IMR-90 (cell line): Measurements from ENCODE around the gene AHR. TPM values are rescaled to one million over a fixed set of nuclear protein-coding genes. Genes with fewer than 3 reads are reported as not detected.

Experiments used
- ATAC-seq: fragments of 200-7000 bp; cut with Tn5 transposase; 2 replicates; pipeline ENCODE4 v1.9.1; 2020; ENCODE audit warnings: low read depth, mild to moderate bottlenecking, moderate library complexity
- BruUV-seq: library from RNA; stranded (reverse); fragments of 400-500 nt; replicated peaks from 2 replicates; lab custom pipeline; 2021; lab: Mats Ljungman, UMichigan
- CTCF ChIA-PET: fragments of 300-600 bp; formaldehyde crosslinking; extraction: SDS; loops from one replicate; lab custom pipeline; 2021; ENCODE audit warnings: antibody characterized with exemption; lab: Yijun Ruan, JAX
- POLR2A ChIA-PET: fragments of 300-600 bp; sonication (Branson Sonifier 250); formaldehyde crosslinking; loops from one replicate; lab custom pipeline; 2022; ENCODE audit warnings: antibody characterized with exemption; ENCODE audit not compliant: unreplicated experiment; lab: Charles Lee
- DNase-seq: peaks from one replicate; pipeline ENCODE4 v3.0.0; 2013
- H2AFZ ChIP-seq: replicated peaks from 2 replicates; pipeline ENCODE3; 2013; ENCODE audit warnings: low read length, mild to moderate bottlenecking; ENCODE audit not compliant: poor library complexity
- H2AK5ac ChIP-seq: 2 replicates; pipeline ENCODE4 v1.6.1; 2013; ENCODE audit warnings: low read depth, low read length, inconsistent platforms
- H2AK9ac ChIP-seq: replicated peaks from 2 replicates; pipeline ENCODE3; 2013; ENCODE audit warnings: mild to moderate bottlenecking, low read depth, low read length, moderate library complexity; ENCODE audit not compliant: poor library complexity
- H2BK120ac ChIP-seq: 2 replicates; pipeline ENCODE4 v1.6.1; 2013; ENCODE audit warnings: low read depth, low read length, inconsistent platforms
- H2BK15ac ChIP-seq: 3 replicates; pipeline ENCODE4 v1.6.1; 2013; ENCODE audit warnings: low read depth, low read length, inconsistent platforms
- H2BK20ac ChIP-seq: 2 replicates; pipeline ENCODE4 v1.6.1; 2013; ENCODE audit warnings: low read depth, mild to moderate bottlenecking, inconsistent platforms, low read length, moderate library complexity
- H2BK5ac ChIP-seq: 2 replicates; pipeline ENCODE4 v1.6.1; 2013; ENCODE audit warnings: mild to moderate bottlenecking, low read depth, low read length, inconsistent platforms; ENCODE audit not compliant: poor library complexity, severe bottlenecking
- H3K14ac ChIP-seq: replicated peaks from 2 replicates; pipeline ENCODE4 v1.6.1; 2013; ENCODE audit warnings: low read depth, low read length, inconsistent platforms
- H3K18ac ChIP-seq: 2 replicates; pipeline ENCODE4 v1.6.1; 2013; ENCODE audit warnings: low read depth, low read length, control low read depth
- H3K23ac ChIP-seq: 2 replicates; pipeline ENCODE4 v1.6.1; 2013; ENCODE audit warnings: low read depth, low read length, inconsistent platforms
- H3K27ac ChIP-seq: 2 replicates; pipeline ENCODE4 v1.5.1; 2013; ENCODE audit warnings: mild to moderate bottlenecking, control low read depth, low read length; ENCODE audit not compliant: insufficient read depth
- H3K27me3 ChIP-seq: 2 replicates; pipeline ENCODE4 v1.6.1; 2013; ENCODE audit warnings: low read length; ENCODE audit not compliant: control insufficient read depth, insufficient read depth
- H3K36me3 ChIP-seq: 2 replicates; pipeline ENCODE4 v1.6.1; 2013; ENCODE audit warnings: low read length, mixed read lengths; ENCODE audit not compliant: control insufficient read depth, insufficient read depth
- H3K4ac ChIP-seq: 2 replicates; pipeline ENCODE4 v1.6.1; 2013; ENCODE audit warnings: low read depth, low read length, inconsistent platforms
- H3K4me1 ChIP-seq: 2 replicates; pipeline ENCODE4 v1.6.1; 2013; ENCODE audit warnings: low read length, mixed read lengths; ENCODE audit not compliant: control insufficient read depth, insufficient read depth
- H3K4me2 ChIP-seq: 2 replicates; pipeline ENCODE4 v1.6.1; 2013; ENCODE audit warnings: low read depth, mild to moderate bottlenecking, control low read depth, low read length, moderate library complexity
- H3K4me3 ChIP-seq: 2 replicates; pipeline ENCODE4 v1.5.1; 2013; ENCODE audit warnings: low read depth, mild to moderate bottlenecking, control low read depth, low read length, moderate library complexity; ENCODE audit not compliant: insufficient read depth
- H3K56ac ChIP-seq: 2 replicates; pipeline ENCODE4 v1.6.1; 2013; ENCODE audit warnings: low read length, inconsistent platforms; ENCODE audit not compliant: insufficient read depth; ENCODE audit errors: extremely low read depth
- H3K79me1 ChIP-seq, 2 experiments: 2 replicates each; pipeline ENCODE4 v1.6.1; 2013; ENCODE audit warnings: low read length in 2 of 2, inconsistent platforms in 1 of 2, low read depth in 1 of 2
- H3K9ac ChIP-seq: 2 replicates; pipeline ENCODE4 v1.6.1; 2013; ENCODE audit warnings: low read depth, low read length, control low read depth
- H3K9me1 ChIP-seq: 2 replicates; pipeline ENCODE4 v1.6.1; 2013; ENCODE audit warnings: low read length, inconsistent platforms; ENCODE audit not compliant: insufficient read depth
- H3K9me3 ChIP-seq: 2 replicates; pipeline ENCODE4 v1.6.1; 2013; ENCODE audit warnings: low read length; ENCODE audit not compliant: control insufficient read depth, insufficient read depth
- H4K20me1 ChIP-seq: 2 replicates; pipeline ENCODE4 v1.6.1; 2013; ENCODE audit warnings: low read length, inconsistent platforms; ENCODE audit not compliant: insufficient read depth
- H4K5ac ChIP-seq: 2 replicates; pipeline ENCODE4 v1.6.1; 2013; ENCODE audit warnings: mild to moderate bottlenecking, low read depth, low read length, control low read depth
- H4K8ac ChIP-seq, 2 experiments: 2 replicates each; pipeline ENCODE4 v1.6.1; 2013; ENCODE audit warnings: low read depth in 2 of 2, low read length in 2 of 2, control low read depth in 1 of 2, inconsistent platforms in 1 of 2
- H4K91ac ChIP-seq: 2 replicates; pipeline ENCODE4 v1.6.1; 2013; ENCODE audit warnings: low read depth, low read length, inconsistent platforms; ENCODE audit not compliant: insufficient read depth
- CEBPB ChIP-seq: IDR thresholded peaks from 2 replicates; pipeline ENCODE4 v1.6.1; 2012; ENCODE audit warnings: low read depth, low read length, improper control_type of control experiment
- FOS ChIP-seq: fragments of 150-350 bp; IDR thresholded peaks from 2 replicates; pipeline ENCODE4 v1.6.1; 2016; ENCODE audit warnings: low read depth, low read length
- MAFK ChIP-seq: IDR thresholded peaks from 2 replicates; pipeline ENCODE4 v1.6.1; 2012; ENCODE audit warnings: low read depth, low read length, improper control_type of control experiment
- POLR2A ChIP-seq: IDR thresholded peaks from 2 replicates; pipeline ENCODE4 v1.6.1; 2012; ENCODE audit warnings: mild to moderate bottlenecking, low read depth, low read length
- RAD21 ChIP-seq: IDR thresholded peaks from 2 replicates; pipeline ENCODE4 v1.6.1; 2012; ENCODE audit warnings: low read length, improper control_type of control experiment
- SMC3 ChIP-seq: fragments of 150-350 bp; IDR thresholded peaks from 2 replicates; pipeline ENCODE4 v1.6.1; 2016; ENCODE audit warnings: low read depth, mild to moderate bottlenecking, antibody characterized with exemption, low read length, moderate library complexity
- WGBS, 2 experiments: methylation state at CpG; one replicate each; pipeline versions ENCODE4 v1.1.5 to v1.1.7; 2013; ENCODE audit warnings: missing lambda C conversion rate in 2 of 2; ENCODE audit not compliant: insufficient read length in 1 of 2; ENCODE audit errors: extremely low coverage in 2 of 2; 5-methylcytosine and 5-hydroxymethylcytosine counted together
- dilution Hi-C: fragments of 300-500 bp; cut with HindIII; formaldehyde crosslinking; loops from one replicate; pipeline ENCODE4 v1.14.3; 2018; ENCODE audit warnings: low sequenced_read_pairs; ENCODE audit not compliant: unreplicated experiment
- in situ Hi-C: fragments of 300-500 bp; cut with MboI; formaldehyde crosslinking; loops from 3 replicates; pipeline ENCODE4 v1.14.3; 2019; ENCODE audit warnings: low sequenced_read_pairs, inconsistent platforms, mixed read lengths
- intact Hi-C: fragments of 100-400 bp; cut with micrococcal nuclease; formaldehyde crosslinking; loops from 2 replicates; pipeline ENCODE4 v1.10.0; 2022
- polyA plus RNA-seq, 3 experiments: library from polyadenylated mRNA; depleted of rRNA; stranded (reverse); fragments of >200 nt; gene quantifications; 2 replicates each; pipeline ENCODE4 v1.2.3, GENCODE V29; 2012; ENCODE audit warnings: low replicate concordance in 1 of 3
- total RNA-seq: library from RNA; depleted of rRNA; stranded (reverse); fragments of >200 nt; gene quantifications from 2 replicates; pipeline ENCODE4 v1.2.3, GENCODE V29; 2012
- TF ChIP-seq, protein P1 (sequence below): fragments of 150-350 bp; IDR thresholded peaks from 2 replicates; pipeline ENCODE4 v1.6.1; 2016; ENCODE audit warnings: low read depth, mild to moderate bottlenecking, low read length, moderate library complexity, borderline replicate concordance

Gene AHR
- total and polyA plus RNA-seq, 2 of the 4 experiments (the other 2 are of a cell fraction): 6.9 to 55.2 TPM

- Histone ChIP-seq H2AFZ (no peak overlapping the region), H2BK15ac (peak overlapping the region; percentile 99), H3K56ac (peak overlapping the region; percentile 83), H3K23ac (peak overlapping the region; percentile 74), H3K27me3 (no peaks in the 10 kb centered on the region), H3K4me2 (peak overlapping the region; percentile 61; the same call in 1 of the 2 replicates), H2AK9ac (no peak overlapping the region), H4K8ac (peak overlapping the region; percentile 59 to 71), H3K79me1 (no peaks in the 10 kb centered on the region), H3K14ac (peak overlapping the region; percentile 77), H4K91ac (peak overlapping the region; percentile 92), H3K18ac (peak overlapping the region; percentile 97; the same call in 1 of the 2 replicates), H2BK5ac (peak overlapping the region; percentile 100), H3K9me3 (peaks cover 6% of the 10 kb centered on the region), H4K20me1 (no peaks in the 10 kb centered on the region), H2BK120ac (peak overlapping the region; percentile 96), H4K5ac (peak overlapping the region; percentile 86; the same call in 1 of the 2 replicates), H3K36me3 (no peaks in the 10 kb centered on the region), H2AK5ac (peak overlapping the region; percentile 97), H3K9ac (peak overlapping the region; percentile 65; the same call in 1 of the 2 replicates), H3K4ac (peak overlapping the region; percentile 97), H3K9me1 (0 out of 2 replicates have a peak, but pooled peaks cover 4% of the 10 kb centered on the region), H3K27ac (peak overlapping the region; percentile 84), H3K4me1 (peaks cover 3% of the 10 kb centered on the region; the same call in 1 of the 2 replicates), H3K4me3 (no peak overlapping the region), H2BK20ac (peak overlapping the region; percentile 92)
- intact Hi-C loops (loop anchor here (2.0 kb wide), 1 partner anchor 23 kb away; the partner anchor contains the start of gene AHR), in situ Hi-C loops (no loop called here), dilution Hi-C loops (no loop called here)
- CTCF ChIA-PET: interaction anchor here (0.6 to 1.4 kb wide), 4 partner anchors 26 to 417 kb away, joined by 3 to 8 read pairs (median 4); no protein-coding TSS in a partner anchor
- peak; percentile 87 for TF ChIP-seq CEBPB
- 0 out of 2 replicates have a peak, but pooled peaks have one; percentile 4 for TF ChIP-seq RAD21
- TF ChIP-seq MAFK: no peak
- 0 out of 2 replicates have a peak, but pooled peaks have one; percentile 36 for TF ChIP-seq POLR2A
- TF ChIP-seq, protein P1, sequence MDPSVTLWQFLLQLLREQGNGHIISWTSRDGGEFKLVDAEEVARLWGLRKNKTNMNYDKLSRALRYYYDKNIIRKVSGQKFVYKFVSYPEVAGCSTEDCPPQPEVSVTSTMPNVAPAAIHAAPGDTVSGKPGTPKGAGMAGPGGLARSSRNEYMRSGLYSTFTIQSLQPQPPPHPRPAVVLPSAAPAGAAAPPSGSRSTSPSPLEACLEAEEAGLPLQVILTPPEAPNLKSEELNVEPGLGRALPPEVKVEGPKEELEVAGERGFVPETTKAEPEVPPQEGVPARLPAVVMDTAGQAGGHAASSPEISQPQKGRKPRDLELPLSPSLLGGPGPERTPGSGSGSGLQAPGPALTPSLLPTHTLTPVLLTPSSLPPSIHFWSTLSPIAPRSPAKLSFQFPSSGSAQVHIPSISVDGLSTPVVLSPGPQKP: no peak
- peak; percentile 50 for TF ChIP-seq FOS
- peak; percentile 3; the same call in 1 of the 2 replicates for TF ChIP-seq SMC3
- no TSS peak for BruUV-seq
- POLR2A ChIA-PET: no interaction called here
- ATAC-seq (peak; percentile 96), DNase-seq (peak; percentile 97)
- no CpG with 5 or more reads among the region's 4 CpGs for WGBS, 2 experiments
Observed at GRCh38 chr7:17275749-17276671, 22.4 kb upstream of the AHR start.
